ENCODE data around the gene IFITM10.

DNA sequence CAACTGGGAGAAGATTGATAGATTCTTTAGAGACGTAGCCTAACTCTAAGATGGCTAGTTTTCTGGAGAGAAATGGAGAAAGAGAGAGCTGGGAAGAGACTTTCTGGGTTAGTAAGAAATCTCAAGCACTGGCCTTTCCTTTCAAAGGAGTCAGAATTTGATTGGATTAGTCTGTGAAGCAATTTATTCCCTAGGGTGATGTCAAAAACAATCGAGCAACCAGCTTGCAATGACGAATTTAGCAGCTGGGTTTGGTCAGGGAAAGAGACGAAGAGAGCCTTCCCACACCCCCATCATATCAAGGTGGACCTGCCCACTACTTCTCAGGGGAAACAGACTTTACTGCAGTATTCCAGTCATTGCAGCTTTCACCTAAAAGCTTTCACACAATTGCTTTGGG, 42.6 kb downstream of the IFITM10 start:
- no peak for TF ChIP-seq GATA2 (IDR thresholded peaks at IDR 0.05; ENCODE audit: low read depth, low read length)
- TF ChIP-seq GATA3 (IDR thresholded peaks at IDR 0.05; ENCODE audit: low read depth, low read length): no peak
